Endodermal cell (in vitro differentiated cells): ENCODE measurements around the gene SNAP47. TPM values are rescaled to one million over a fixed set of nuclear protein-coding genes. Genes with fewer than 3 reads are reported as not detected.

Source experiments
- DNase-seq: peaks from one replicate; pipeline ENCODE4 v3.0.0-alpha.2; 2017
- H3K27ac ChIP-seq: 2 replicates; pipeline ENCODE4 v1.5.1; 2013; ENCODE audit warnings: mild to moderate bottlenecking, low read depth, low read length, moderate library complexity
- H3K27me3 ChIP-seq: 2 replicates; pipeline ENCODE4 v1.6.1; 2013; ENCODE audit warnings: mild to moderate bottlenecking, low read length, moderate library complexity; ENCODE audit not compliant: insufficient read depth, control insufficient read depth, poor library complexity, severe bottlenecking
- H3K36me3 ChIP-seq: 2 replicates; pipeline ENCODE4 v1.7.0; 2013; ENCODE audit warnings: mild to moderate bottlenecking, low read length, moderate library complexity; ENCODE audit not compliant: control insufficient read depth, insufficient read depth
- H3K4me1 ChIP-seq: one replicate; pipeline ENCODE4 v1.7.0; 2013; ENCODE audit warnings: low read length; ENCODE audit not compliant: control insufficient read depth, insufficient read depth
- H3K4me3 ChIP-seq: 2 replicates; pipeline ENCODE4 v1.5.1; 2013; ENCODE audit warnings: mild to moderate bottlenecking, low read length, moderate library complexity
- H3K9ac ChIP-seq: 2 replicates; pipeline ENCODE4 v1.6.1; 2013; ENCODE audit warnings: mild to moderate bottlenecking, low read length, moderate library complexity; ENCODE audit not compliant: poor library complexity, severe bottlenecking; ENCODE audit errors: extremely low read depth
- H3K9me3 ChIP-seq: 2 replicates; pipeline ENCODE4 v1.6.1; 2013; ENCODE audit warnings: mild to moderate bottlenecking, low read length, moderate library complexity; ENCODE audit not compliant: control insufficient read depth
- H3K27ac Mint-ChIP-seq: 2 replicates; pipeline ENCODE4 v1.8.0; 2020; ENCODE audit warnings: mixed read lengths
- H3K27me3 Mint-ChIP-seq: 2 replicates; pipeline ENCODE4 v1.8.0; 2021; ENCODE audit warnings: mild to moderate bottlenecking, mixed read lengths; ENCODE audit not compliant: insufficient read depth
- H3K36me3 Mint-ChIP-seq: 2 replicates; pipeline ENCODE4 v1.8.0; 2020; ENCODE audit warnings: low read depth, mixed read lengths
- H3K4me1 Mint-ChIP-seq: 2 replicates; pipeline ENCODE4 v1.8.0; 2020; ENCODE audit warnings: mixed read lengths
- H3K4me3 Mint-ChIP-seq: 2 replicates; pipeline ENCODE4 v1.8.0; 2020; ENCODE audit warnings: mild to moderate bottlenecking, moderate library complexity, mixed read lengths
- H3K9me3 Mint-ChIP-seq: 2 replicates; pipeline ENCODE4 v1.8.0; 2020; ENCODE audit warnings: mild to moderate bottlenecking, mixed read lengths
- WGBS, 2 experiments: methylation state at CpG; one replicate each; pipeline versions ENCODE4 v1.1.5 to v1.1.7; 2013; ENCODE audit warnings: missing lambda C conversion rate in 2 of 2, mixed read lengths in 1 of 2; ENCODE audit not compliant: insufficient coverage in 1 of 2, insufficient read length in 1 of 2; 5-methylcytosine and 5-hydroxymethylcytosine counted together
- total RNA-seq, 2 donors: library from RNA; stranded (reverse); fragmentation: NEBNext Ultra II Directional in 1 of 2; extraction: Animal tissue kit (Norgen Biotek cat#: 25700) in 1 of 2; gene quantifications; 2 replicates in 1 of 2; 3 replicates in 1 of 2; pipeline ENCODE4 v1.2.1, GENCODE V29; 2021
- TF ChIP-seq, protein P1 (sequence below): fragments of 200-600 bp; sonication (generic); conservative IDR thresholded peaks from 2 replicates; pipeline ENCODE4 v1.5.0; 2021; ENCODE audit warnings: antibody characterized with exemption, mild to moderate bottlenecking

Gene SNAP47
- total RNA-seq, 2 donors from 2014 or later = 42.5 to 46.6 TPM

DNA sequence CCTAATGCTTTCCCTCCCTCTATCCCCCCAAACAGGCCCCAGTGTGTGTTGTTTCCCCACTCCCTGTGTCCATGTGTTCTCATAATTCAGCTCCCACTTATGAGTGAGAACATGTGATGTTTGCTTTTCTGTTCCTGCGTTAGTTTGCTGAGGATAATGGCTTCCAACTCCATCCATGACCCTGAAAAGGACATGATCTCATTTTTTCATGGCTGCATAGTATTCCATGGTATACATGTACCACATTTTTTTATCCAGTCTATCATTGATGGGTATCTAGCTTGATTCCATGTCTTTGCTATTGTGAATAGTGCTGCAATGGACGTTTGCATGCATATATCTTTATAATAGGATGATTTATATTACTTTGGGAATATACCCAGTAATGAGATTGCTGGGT lies 89.0 kb downstream of the SNAP47 start:
- H3K27me3 ChIP-seq = no peaks in the 10 kb centered on the region
- H3K4me1 ChIP-seq = no peaks in the 10 kb centered on the region
- TF ChIP-seq, protein P1, sequence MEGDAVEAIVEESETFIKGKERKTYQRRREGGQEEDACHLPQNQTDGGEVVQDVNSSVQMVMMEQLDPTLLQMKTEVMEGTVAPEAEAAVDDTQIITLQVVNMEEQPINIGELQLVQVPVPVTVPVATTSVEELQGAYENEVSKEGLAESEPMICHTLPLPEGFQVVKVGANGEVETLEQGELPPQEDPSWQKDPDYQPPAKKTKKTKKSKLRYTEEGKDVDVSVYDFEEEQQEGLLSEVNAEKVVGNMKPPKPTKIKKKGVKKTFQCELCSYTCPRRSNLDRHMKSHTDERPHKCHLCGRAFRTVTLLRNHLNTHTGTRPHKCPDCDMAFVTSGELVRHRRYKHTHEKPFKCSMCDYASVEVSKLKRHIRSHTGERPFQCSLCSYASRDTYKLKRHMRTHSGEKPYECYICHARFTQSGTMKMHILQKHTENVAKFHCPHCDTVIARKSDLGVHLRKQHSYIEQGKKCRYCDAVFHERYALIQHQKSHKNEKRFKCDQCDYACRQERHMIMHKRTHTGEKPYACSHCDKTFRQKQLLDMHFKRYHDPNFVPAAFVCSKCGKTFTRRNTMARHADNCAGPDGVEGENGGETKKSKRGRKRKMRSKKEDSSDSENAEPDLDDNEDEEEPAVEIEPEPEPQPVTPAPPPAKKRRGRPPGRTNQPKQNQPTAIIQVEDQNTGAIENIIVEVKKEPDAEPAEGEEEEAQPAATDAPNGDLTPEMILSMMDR = no peak
- H3K4me3 ChIP-seq = no peak overlapping the region
- Mint-ChIP-seq H3K27me3 (peaks cover 25% of the 10 kb centered on the region), H3K9me3 (peaks cover 22% of the 10 kb centered on the region), H3K4me1 (no peaks in the 10 kb centered on the region), H3K27ac (no peak overlapping the region), H3K36me3 (no peaks in the 10 kb centered on the region), H3K4me3 (no peak overlapping the region)
- no peak for DNase-seq
- WGBS, 2 experiments = 72% methylated on average over 2 of the region's 2 CpGs; no CpG with 5 or more reads in 1 of the 2 experiments
- H3K36me3 ChIP-seq = no peaks in the 10 kb centered on the region
- peaks cover 8% of the 10 kb centered on the region for H3K9me3 ChIP-seq
- H3K9ac ChIP-seq = no peak overlapping the region
- no peak overlapping the region for H3K27ac ChIP-seq

DNA sequence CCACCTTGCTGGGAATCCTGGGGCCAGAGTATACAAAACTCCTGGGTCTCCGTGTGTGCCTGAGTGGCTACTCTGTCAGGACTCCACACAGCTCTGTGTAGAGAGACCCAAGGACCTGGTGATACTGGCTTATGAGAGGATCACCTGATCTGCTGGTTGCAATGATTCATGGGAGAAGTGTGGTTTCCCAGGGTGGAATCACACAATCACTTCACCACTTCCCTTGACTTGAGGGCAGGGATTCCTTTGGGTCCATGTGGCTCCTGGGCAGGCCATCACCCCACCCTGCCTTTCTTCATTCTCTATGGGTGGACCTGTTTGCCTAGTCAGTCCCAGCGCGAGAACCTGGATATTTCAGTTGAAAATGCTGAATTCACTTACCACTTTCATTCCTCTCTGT lies 93.6 kb downstream of the SNAP47 start:
- TF ChIP-seq, protein P1 = no peak

More for the DNA sequence above, 93.6 kb downstream of the SNAP47 start:
- H3K4me1 Mint-ChIP-seq = no peaks in the 10 kb centered on the region
- 69 to 74% methylated on average over 2 to 3 of the region's 3 CpGs for whole genome bisulfite sequencing, 2 experiments
- peaks cover 26% of the 10 kb centered on the region for H3K27me3 Mint-ChIP-seq
- no peak overlapping the region for H3K27ac Mint-ChIP-seq
- H3K4me3 Mint-ChIP-seq = no peak overlapping the region
- H3K9me3 ChIP-seq = no peaks in the 10 kb centered on the region
- peaks cover 12% of the 10 kb centered on the region for H3K9me3 Mint-ChIP-seq
- H3K36me3 ChIP-seq = no peaks in the 10 kb centered on the region
- H3K9ac ChIP-seq = no peak overlapping the region
- no peak overlapping the region for H3K4me3 ChIP-seq
- no peak overlapping the region for H3K27ac ChIP-seq
- H3K27me3 ChIP-seq = no peaks in the 10 kb centered on the region
- no peak for DNase-seq
- no peaks in the 10 kb centered on the region for H3K36me3 Mint-ChIP-seq
- no peaks in the 10 kb centered on the region for H3K4me1 ChIP-seq

Other genes with a start within 250 kb of the SNAP47 start
- 10 to 100 TPM; 23.1 to 24.3 TPM for gene ZNF678, start 171.9 kb upstream of the SNAP47 start, total RNA-seq
- 10 to 100 TPM; 19.4 to 21.8 TPM for gene JMJD4, start 133 bp upstream of the SNAP47 start, total RNA-seq
- not detected for gene PRSS38, start 80.2 kb downstream of the SNAP47 start, total RNA-seq
- gene WNT9A, start 212.5 kb downstream of the SNAP47 start, total RNA-seq = 1 to 10 TPM; 1.2 to 1.7 TPM